SIG-M5 (cell line): ENCODE data around the gene POLR3H.
A peak's percentile ranks its signal among the peaks of the same experiment; 100 is the strongest.

ENCODE experiments used
- DNase-seq: peaks from one replicate; lab custom pipeline; 2025; lab: John Stamatoyannopoulos, UW

POLR3H gene

GRCh38 chr22:41481925-41482318 lies 62.3 kb downstream of the POLR3H start:
- no peak for DNase-seq

DNA sequence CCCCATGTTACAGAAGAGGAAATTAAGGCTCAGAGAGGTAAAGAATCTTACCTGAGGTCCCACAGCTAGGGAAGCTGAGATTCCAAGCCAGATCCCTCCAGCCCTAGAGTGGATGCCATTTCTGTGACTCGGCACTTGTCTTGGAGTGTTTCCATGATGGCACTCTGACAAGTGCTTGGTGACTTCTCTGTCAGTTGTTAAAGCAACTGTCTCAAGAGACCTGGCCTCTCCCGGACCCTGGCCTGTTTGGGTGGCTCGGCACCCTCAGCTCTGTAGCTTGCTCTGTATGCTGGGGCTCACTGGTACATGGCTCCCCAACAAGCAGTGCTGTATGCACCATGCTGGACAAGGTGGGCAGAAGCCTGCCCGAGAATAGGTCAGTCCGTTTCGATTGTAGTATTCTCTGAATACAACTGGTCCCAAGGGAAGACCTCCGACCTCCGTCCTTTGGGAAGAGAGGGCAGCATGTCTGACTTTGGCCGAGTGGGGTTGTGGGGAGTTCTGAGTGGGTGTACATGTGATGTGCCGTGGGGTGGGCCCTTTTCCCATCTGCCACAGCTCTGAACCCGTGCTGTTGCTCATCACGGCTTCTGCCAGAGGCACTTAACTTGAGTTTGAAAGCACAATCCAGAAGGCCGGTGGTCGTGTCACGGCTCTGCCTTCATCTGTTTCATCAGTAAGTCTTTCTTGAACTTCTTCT lies 63.0 kb downstream of the POLR3H start:
- DNase-seq = no peak

- no peak for DNase-seq
These were observed 63.9 kb downstream of the POLR3H start for GRCh38 chr22:41480397-41480735.

GRCh38 chr22:41479671-41480396 lies 64.4 kb downstream of the POLR3H start:
- DNase-seq = no peak

GRCh38 chr22:41478891-41479521 lies 65.3 kb downstream of the POLR3H start:
- DNase-seq = peak; percentile 51

- no peak for DNase-seq
These were observed 65.8 kb downstream of the POLR3H start for GRCh38 chr22:41478473-41478872.
